GM21515 (cell line): Measurements from ENCODE around the gene UPK3BL1.

Source experiments
- ATAC-seq: cut with Tn5 transposase; IDR thresholded peaks from one replicate; pipeline ENCODE4 v1.9.1; 2021; ENCODE audit not compliant: unreplicated experiment

Gene UPK3BL1

DNA sequence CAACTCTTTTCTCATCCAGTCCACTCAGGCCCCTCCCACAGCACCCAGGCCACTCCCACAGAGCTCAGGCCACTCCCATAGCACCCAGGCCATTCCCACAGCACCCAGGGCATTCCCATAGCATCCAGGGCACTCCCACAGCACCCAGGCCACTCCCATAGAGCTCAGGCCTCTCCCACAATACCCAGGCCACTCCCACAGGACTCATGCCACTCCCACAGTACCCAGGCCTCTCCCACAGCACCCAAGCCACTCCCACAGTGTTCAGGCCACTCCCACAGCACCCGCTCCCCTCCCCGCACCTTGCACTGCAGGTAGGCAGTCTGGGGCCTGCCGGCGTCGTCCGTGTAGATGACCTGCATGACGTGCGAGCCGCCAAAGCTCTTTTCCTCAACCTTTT is 52.7 kb downstream of the UPK3BL1 start:
- peak; percentile 49 for ATAC-seq
